NCI-H2196 treated with DMSO at 0.1 percent for 48 hours (cell line): ENCODE measurements around the gene NUDT10.
"Not testable (repeated sequence)": the region's sequence is repeated elsewhere in the genome, so short reads cannot be mapped to it uniquely, and the experiment has no call there.

ENCODE experiments used
- DNase-seq: peaks from one replicate; lab custom pipeline; 2025; ENCODE audit not compliant: unreplicated experiment; lab: John Stamatoyannopoulos, UW

The NUDT10 gene

GRCh38 chrX:51332188-51332942 is at the start of gene NUDT10:
NUDT10 (plus strand) TSS chrX:51332822; CDS start chrX:51332966, 144 bp downstream.
- DNase-seq = no peak

GRCh38 chrX:51292421-51292820 is 40.2 kb upstream of the NUDT10 start:
- DNase-seq = no peak

GRCh38 chrX:51296138-51296537 is 36.5 kb upstream of the NUDT10 start:
- no peak for DNase-seq

GRCh38 chrX:51316271-51316670 is 16.4 kb upstream of the NUDT10 start:
- no peak for DNase-seq

GRCh38 chrX:51332943-51333785 is 542 bp downstream of the NUDT10 start:
- not testable (repeated sequence) for DNase-seq

- no peak for DNase-seq
These were observed 1.7 kb downstream of the NUDT10 start for GRCh38 chrX:51334276-51334675.

- DNase-seq = no peak
These were observed 4.0 kb downstream of the NUDT10 start for GRCh38 chrX:51336584-51336983.

GRCh38 chrX:51361251-51361650 is 28.6 kb downstream of the NUDT10 start:
- no peak for DNase-seq

- no peak for DNase-seq
These were observed 44.0 kb downstream of the NUDT10 start for GRCh38 chrX:51376672-51377071.
